ENCODE data around the gene SLX9. TPM values are rescaled to one million over a fixed set of nuclear protein-coding genes. Genes with fewer than 3 reads are reported as not detected.

SLX9 gene
- total RNA-seq, 4 donors from 2014 or later = 20.8 to 59.3 (median 27.6) TPM

DNA sequence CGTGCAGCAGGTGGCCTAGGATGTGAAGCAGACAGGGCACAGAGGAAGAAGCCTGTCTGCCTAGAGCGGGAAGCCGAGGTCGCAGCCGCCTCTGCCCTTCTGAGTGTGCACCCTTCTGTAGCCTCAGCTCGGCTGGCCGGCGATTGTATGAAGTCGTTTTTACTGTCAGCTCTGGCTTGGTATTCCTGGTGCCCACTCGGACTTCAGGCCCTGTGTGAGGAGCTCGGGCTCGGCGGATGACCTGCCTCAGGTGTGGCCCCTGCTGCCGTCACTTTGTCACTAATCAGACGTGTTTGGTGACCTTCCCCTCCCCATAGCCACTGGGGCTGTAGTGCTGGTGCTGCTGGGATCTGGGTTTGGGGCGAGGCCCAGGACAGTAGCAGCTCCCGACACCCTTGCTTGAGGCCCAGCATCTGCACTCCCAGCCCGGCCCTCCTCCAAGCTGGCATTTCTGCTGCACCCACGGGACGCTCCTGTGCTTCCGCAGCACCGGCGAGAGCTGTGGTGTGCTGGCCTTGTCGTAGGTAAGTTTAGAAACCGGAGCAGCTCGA lies 18.1 kb downstream of the SLX9 start:
- Histone ChIP-seq H3K4me3 (peak overlapping the region; percentile 30 to 42 (median 34)), H3K4me1 (peaks cover 77 to 90% (median 79%) of the 10 kb centered on the region in 4 donors), H3K9me3 (no peaks in the 10 kb centered on the region), H3K36me3 (peaks cover 0 to 23% (median 16%) of the 10 kb centered on the region in 4 donors), H3K27me3 (no peaks in the 10 kb centered on the region), H3K27ac (replicated peaks in 1 of 4) (peak overlapping the region; percentile 80 to 92 (median 85))
- TF ChIP-seq EP300 (IDR thresholded peaks at IDR 0.05) = no peak
- TF ChIP-seq POLR2AphosphoS5 (IDR thresholded peaks at IDR 0.05) = no peak
- DNase-seq (ENCODE audit: extremely low spot score) = no peak
- WGBS = 63% methylated on average over 21 of the region's 26 CpGs
- intact Hi-C loops (cut with DNase I) = loop anchor here (5.0 kb wide), 2 partner anchors 84 to 119 kb away; no protein-coding TSS in a partner anchor

DNA sequence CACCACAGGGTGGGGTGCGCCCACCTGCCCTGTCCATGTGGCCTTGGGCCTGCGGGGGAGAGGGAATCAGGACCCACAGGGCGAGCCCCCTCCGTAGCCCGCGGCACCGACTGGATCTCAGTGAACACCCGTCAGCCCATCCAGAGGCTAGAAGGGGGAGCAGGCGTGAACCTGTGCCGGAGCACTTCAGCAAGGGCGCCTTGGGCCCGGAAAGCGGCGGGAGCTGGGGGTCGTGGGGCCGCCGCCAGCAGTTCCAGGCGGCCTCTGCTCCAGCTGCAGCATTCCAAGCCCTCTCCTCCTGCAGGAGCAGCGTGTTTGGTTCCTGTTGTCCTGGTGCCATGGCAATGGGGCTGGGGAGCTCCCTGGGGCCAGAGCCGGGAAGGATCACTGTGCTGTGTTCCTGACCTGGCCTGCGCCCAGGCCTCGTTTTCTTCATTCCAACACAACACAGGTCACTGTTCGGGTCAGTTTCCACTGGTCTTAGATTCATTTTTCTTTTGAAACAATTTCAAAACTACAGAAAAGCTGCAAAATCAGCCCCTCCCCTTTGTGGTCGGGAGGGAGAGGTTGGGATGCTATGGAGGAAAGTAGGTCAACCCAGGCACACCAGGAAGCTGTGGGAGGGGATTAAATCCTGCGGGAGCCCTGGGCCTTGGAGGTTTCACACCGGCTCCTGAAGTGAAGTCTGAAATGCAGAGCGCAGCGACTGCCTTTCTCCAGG lies 18.8 kb downstream of the SLX9 start:
- Histone ChIP-seq H3K4me3 (peak overlapping the region; percentile 30 to 42 (median 34)), H3K27me3 (no peaks in the 10 kb centered on the region), H3K4me1 (peaks cover 77 to 90% (median 79%) of the 10 kb centered on the region in 4 donors), H3K9me3 (no peaks in the 10 kb centered on the region), H3K36me3 (peaks cover 0 to 23% (median 16%) of the 10 kb centered on the region in 4 donors), H3K27ac (replicated peaks in 1 of 4) (peak overlapping the region; percentile 80 to 92 (median 85))
- DNase-seq (ENCODE audit: extremely low spot score) = no peak
- TF ChIP-seq EP300 (IDR thresholded peaks at IDR 0.05) = no peak
- TF ChIP-seq POLR2AphosphoS5 (IDR thresholded peaks at IDR 0.05) = peak; percentile 76 to 86
- intact Hi-C loops (cut with DNase I) = loop anchor here (5.0 kb wide), 2 partner anchors 84 to 119 kb away; no protein-coding TSS in a partner anchor
- WGBS = 32% methylated on average over 11 of the region's 28 CpGs

DNA sequence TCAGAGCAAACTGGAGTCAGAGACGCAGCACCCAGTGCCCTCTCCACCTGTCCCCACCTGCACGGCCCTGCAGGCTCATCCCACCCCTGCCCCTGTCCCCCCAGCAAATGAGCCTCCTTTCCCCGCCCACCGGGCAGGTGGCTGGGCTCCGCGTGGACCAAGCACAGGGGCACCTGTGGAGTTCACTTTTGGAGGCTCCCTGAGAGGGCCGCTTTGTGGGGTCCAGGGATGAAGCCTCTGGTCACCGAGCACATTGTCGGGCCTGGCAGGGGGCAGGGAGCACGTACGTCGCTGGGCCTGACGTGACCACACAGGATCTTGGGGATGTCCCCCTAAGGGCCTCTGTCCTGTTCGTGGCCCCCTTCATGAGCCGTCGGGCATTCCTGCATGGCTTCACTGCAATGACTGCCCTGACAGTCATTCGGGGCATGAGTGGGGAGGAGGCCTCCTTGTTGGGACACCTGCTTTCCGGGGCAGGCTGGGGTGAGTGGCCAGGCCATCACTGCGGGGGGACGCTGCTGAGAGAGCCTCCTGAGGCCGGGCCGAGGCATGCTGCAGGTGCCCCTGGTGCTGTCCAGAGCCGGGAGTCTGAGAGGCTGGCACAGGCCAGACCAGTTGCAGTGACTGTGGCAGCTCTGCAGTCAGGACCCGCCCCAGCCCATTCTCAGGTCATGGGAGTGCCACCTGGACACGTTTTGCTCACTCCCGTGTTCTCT lies 19.7 kb downstream of the SLX9 start:
- WGBS = 60% methylated on average over 9 of the region's 26 CpGs
- TF ChIP-seq EP300 (IDR thresholded peaks at IDR 0.05) (no peak), POLR2A (IDR thresholded peaks at IDR 0.05; ENCODE audit: low read depth) (no peak)
- TF ChIP-seq, protein P1, sequence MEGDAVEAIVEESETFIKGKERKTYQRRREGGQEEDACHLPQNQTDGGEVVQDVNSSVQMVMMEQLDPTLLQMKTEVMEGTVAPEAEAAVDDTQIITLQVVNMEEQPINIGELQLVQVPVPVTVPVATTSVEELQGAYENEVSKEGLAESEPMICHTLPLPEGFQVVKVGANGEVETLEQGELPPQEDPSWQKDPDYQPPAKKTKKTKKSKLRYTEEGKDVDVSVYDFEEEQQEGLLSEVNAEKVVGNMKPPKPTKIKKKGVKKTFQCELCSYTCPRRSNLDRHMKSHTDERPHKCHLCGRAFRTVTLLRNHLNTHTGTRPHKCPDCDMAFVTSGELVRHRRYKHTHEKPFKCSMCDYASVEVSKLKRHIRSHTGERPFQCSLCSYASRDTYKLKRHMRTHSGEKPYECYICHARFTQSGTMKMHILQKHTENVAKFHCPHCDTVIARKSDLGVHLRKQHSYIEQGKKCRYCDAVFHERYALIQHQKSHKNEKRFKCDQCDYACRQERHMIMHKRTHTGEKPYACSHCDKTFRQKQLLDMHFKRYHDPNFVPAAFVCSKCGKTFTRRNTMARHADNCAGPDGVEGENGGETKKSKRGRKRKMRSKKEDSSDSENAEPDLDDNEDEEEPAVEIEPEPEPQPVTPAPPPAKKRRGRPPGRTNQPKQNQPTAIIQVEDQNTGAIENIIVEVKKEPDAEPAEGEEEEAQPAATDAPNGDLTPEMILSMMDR (IDR thresholded peaks at IDR 0.05) = no peak
- Histone ChIP-seq H3K4me3 (peak overlapping the region; percentile 30 to 42 (median 34)), H3K9me3 (no peaks in the 10 kb centered on the region), H3K27me3 (no peaks in the 10 kb centered on the region), H3K4me1 (peaks cover 70 to 87% (median 77%) of the 10 kb centered on the region in 4 donors), H3K36me3 (peaks cover 0 to 20% (median 16%) of the 10 kb centered on the region in 4 donors), H3K27ac (replicated peaks in 1 of 4) (peak overlapping the region; percentile 80 to 92 (median 85))
- DNase-seq (ENCODE audit: extremely low spot score) = no peak
- intact Hi-C loops (cut with DNase I) = loop anchor here (5.0 kb wide), 2 partner anchors 83 to 118 kb away; no protein-coding TSS in a partner anchor

DNA sequence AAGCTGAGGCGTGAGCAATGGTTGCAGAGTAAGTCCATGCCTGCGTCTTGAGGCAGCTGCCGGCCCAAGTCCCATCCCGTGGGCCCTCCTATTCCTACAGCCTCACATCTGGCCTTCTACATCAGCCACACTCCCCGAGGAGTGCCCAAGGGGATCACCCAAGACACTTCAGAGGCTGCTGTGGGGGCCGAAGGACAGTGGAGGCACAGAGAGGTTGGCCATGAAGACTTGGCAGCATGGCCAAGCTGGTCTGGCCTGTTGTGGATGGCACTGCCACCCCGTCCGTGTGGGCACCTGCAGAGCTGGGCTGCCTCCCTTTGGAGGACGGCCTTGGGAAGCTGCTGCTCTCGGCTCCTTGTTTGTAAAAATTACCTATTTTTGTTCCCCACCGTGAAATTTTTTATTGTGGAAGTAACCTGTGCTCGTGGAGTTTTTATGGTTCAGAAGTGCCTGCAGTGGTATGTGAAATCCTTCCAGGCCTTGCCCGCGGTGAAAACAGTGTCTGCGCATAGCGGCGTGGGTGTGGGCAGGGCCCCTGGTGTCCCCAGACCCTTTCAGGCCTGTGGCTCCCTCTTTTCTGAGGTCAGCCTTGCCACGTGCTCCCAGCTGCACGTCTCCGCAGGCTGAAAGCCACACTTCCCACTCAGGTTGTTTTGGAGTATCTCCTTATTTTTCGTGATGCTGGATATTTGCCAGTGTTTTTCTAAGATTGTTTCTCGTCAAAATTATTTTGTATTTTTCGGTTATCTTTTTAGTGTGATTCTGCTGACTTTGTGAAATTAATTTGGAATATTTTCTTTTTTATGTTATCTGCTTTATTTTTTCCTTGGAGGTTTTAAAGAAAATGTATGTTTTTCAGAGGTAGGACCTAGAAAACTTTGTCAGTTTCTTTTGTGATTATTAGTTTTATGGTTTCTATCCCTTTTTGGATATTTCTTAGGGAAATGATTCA lies 20.6 kb downstream of the SLX9 start:
- 91% methylated on average over 21 of the region's 23 CpGs for WGBS
- TF ChIP-seq, protein P1 (IDR thresholded peaks at IDR 0.05) = no peak
- TF ChIP-seq POLR2A (IDR thresholded peaks at IDR 0.05; ENCODE audit: low read depth) (no peak), EP300 (IDR thresholded peaks at IDR 0.05) (no peak), POLR2AphosphoS5 (IDR thresholded peaks at IDR 0.05) (no peak)
- Histone ChIP-seq H3K27ac (replicated peaks in 1 of 4) (peak overlapping the region; percentile 80 to 92 (median 85)), H3K27me3 (no peaks in the 10 kb centered on the region), H3K4me3 (no peak overlapping the region), H3K36me3 (peaks cover 0 to 19% (median 16%) of the 10 kb centered on the region in 4 donors), H3K9me3 (no peaks in the 10 kb centered on the region), H3K4me1 (peaks cover 69 to 89% (median 84%) of the 10 kb centered on the region in 4 donors)
- intact Hi-C loops (cut with DNase I) = no loop called here
- no peak for DNase-seq (ENCODE audit: extremely low spot score)

DNA sequence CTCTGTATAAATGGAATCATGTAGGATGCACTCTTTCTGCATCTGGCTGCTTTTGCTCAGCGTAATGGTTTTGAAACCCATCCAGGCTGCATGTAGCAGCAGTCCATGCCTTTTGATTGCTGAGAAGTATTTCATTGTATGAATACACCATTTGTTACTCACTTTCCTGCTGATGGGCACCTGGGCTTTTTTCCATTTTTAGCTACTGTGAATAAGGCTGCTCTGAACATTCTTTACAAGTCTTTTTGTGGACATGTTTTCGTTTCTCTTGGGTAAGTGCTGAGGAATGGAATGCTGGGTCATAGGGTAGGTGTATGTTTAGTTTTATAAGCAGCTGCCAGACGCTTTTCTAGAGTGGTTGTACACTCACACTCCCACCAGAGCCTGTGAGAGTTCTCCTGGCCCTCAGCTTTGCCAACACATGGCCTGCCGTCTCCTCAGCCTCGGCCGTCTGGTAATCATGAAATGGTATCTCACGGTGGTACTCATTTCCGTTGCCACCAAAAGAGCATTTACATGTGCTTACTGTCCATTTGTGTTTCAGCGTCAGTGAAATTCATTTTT lies 22.7 kb downstream of the SLX9 start:
- Histone ChIP-seq H3K9me3 (no peaks in the 10 kb centered on the region), H3K4me1 (peaks cover 83 to 100% (median 95%) of the 10 kb centered on the region in 4 donors), H3K27me3 (no peaks in the 10 kb centered on the region), H3K27ac (replicated peaks in 1 of 4) (peak overlapping the region; percentile 80 to 92 (median 85)), H3K4me3 (no peak overlapping the region), H3K36me3 (peaks cover 0 to 17% (median 7%) of the 10 kb centered on the region in 4 donors)
- intact Hi-C loops (cut with DNase I) = no loop called here
- WGBS = 40% methylated on average over 9 of the region's 9 CpGs
- TF ChIP-seq, protein P1 (IDR thresholded peaks at IDR 0.05) = no peak
- TF ChIP-seq EP300 (IDR thresholded peaks at IDR 0.05) = peak; percentile 49
- peak; percentile 46 to 89 for TF ChIP-seq POLR2AphosphoS5 (IDR thresholded peaks at IDR 0.05)
- DNase-seq (ENCODE audit: extremely low spot score) = no peak

All from esophagus muscularis mucosa (tissue), 4 donors.